ENCODE data around the gene MARCHF3.

DNA sequence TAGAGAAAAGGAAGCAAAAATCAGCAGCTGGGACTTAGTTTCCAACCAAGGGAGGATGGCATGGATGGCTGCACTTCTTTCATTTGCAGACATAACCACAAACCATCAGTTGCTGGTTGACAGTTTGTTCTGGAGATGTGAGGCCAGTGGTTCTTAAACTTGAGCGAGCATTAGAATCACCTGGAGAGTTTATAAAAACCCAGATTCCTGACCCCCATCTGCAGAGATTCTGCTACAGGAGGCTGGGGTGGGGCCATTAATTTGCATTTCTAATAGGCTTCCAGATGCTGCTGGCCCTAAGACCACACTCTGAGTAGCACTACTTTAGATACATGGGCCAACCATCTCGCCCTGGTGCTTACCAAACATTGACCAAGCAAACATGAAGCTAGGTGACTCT is 60.8 kb downstream of the MARCHF3 start:
- TF ChIP-seq POLR2A (IDR thresholded peaks at IDR 0.05; ENCODE audit: low read length) (no peak), GATA1 (IDR thresholded peaks at IDR 0.05; ENCODE audit: low read depth, low read length) (no peak)

Measured in erythroblast (primary cell).